Type B pancreatic cell (in vitro differentiated cells): ENCODE data around the gene RIC1. TPM values are rescaled to one million over a fixed set of nuclear protein-coding genes. Genes with fewer than 3 reads are reported as not detected.

Experiments used
- DNase-seq: peaks from one replicate; pipeline ENCODE4 v3.0.0; 2021; ENCODE audit warnings: mixed read lengths; ENCODE audit not compliant: unreplicated experiment; ENCODE audit errors: extremely low spot score
- H3K27ac Mint-ChIP-seq: 2 replicates; pipeline ENCODE4 v1.8.0; 2021; ENCODE audit warnings: mild to moderate bottlenecking, mixed read lengths
- H3K27me3 Mint-ChIP-seq: 2 replicates; pipeline ENCODE4 v1.8.0; 2021; ENCODE audit warnings: mixed read lengths
- H3K36me3 Mint-ChIP-seq: 2 replicates; pipeline ENCODE4 v1.8.0; 2021; ENCODE audit warnings: mixed read lengths
- H3K4me1 Mint-ChIP-seq: one replicate; pipeline ENCODE4 v1.8.0; 2021; ENCODE audit warnings: mixed read lengths; ENCODE audit not compliant: unreplicated experiment
- H3K4me3 Mint-ChIP-seq: 2 replicates; pipeline ENCODE4 v1.8.0; 2021; ENCODE audit warnings: mild to moderate bottlenecking, mixed read lengths
- H3K9me3 Mint-ChIP-seq: 2 replicates; pipeline ENCODE4 v1.8.0; 2021; ENCODE audit warnings: mixed read lengths
- total RNA-seq: library from RNA; stranded (reverse); gene quantifications from 2 replicates; pipeline ENCODE4 v1.2.1, GENCODE V29; 2021; ENCODE audit warnings: low replicate concordance
- TF ChIP-seq, protein P1 (sequence below): fragments of 200-600 bp; sonication (generic); conservative IDR thresholded peaks from 2 replicates; pipeline ENCODE4 v1.5.0; 2021; ENCODE audit warnings: antibody characterized with exemption, mild to moderate bottlenecking

RIC1 gene
- total RNA-seq, 1 donor from 2014 or later: 26.6 TPM

DNA sequence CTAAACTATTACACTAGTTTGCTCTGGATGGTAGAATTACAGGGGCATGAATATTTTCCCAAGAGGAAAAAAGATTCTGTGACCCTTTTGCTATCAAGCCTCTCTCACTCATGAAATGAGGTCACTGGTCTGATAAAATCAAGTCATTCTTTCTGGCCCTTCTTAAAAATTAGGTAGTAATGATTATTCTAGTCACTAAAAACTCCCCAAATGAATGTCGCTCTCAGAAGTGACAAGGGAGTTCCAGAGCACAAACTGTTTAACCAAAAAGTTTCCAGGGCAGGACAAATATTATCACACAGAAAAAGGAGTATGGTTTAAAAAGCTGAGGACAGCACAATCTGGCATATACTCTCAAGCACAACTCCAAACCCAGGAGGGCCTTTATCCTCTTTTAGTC lies 191.5 kb downstream of the RIC1 start:
- Mint-ChIP-seq H3K27me3 (no peaks in the 10 kb centered on the region), H3K4me1 (peaks cover 4% of the 10 kb centered on the region), H3K4me3 (no peak overlapping the region), H3K9me3 (peaks cover 5% of the 10 kb centered on the region), H3K27ac (no peak overlapping the region), H3K36me3 (peaks cover 19% of the 10 kb centered on the region)
- no peak for DNase-seq
- TF ChIP-seq, protein P1, sequence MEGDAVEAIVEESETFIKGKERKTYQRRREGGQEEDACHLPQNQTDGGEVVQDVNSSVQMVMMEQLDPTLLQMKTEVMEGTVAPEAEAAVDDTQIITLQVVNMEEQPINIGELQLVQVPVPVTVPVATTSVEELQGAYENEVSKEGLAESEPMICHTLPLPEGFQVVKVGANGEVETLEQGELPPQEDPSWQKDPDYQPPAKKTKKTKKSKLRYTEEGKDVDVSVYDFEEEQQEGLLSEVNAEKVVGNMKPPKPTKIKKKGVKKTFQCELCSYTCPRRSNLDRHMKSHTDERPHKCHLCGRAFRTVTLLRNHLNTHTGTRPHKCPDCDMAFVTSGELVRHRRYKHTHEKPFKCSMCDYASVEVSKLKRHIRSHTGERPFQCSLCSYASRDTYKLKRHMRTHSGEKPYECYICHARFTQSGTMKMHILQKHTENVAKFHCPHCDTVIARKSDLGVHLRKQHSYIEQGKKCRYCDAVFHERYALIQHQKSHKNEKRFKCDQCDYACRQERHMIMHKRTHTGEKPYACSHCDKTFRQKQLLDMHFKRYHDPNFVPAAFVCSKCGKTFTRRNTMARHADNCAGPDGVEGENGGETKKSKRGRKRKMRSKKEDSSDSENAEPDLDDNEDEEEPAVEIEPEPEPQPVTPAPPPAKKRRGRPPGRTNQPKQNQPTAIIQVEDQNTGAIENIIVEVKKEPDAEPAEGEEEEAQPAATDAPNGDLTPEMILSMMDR: no peak

DNA sequence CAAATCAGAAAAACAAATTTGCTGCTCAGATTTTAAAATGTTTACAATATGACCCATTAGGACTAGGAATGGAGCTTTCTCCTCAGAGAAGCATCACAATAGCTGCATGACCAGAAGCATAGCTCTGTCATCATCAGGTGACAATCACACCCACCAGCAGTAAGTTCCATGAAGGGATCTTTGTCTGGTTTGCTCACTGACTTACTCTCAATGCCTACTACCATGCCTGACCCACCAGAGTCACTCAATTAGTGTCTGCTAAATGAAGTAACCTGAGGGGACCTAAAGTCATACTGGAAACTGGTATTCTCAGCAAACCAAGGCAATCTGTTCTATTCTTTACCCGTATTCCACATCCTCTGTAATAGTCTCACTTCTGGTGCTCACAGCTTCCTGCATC lies 196.3 kb downstream of the RIC1 start:
- no peak overlapping the region for H3K27ac Mint-ChIP-seq
- H3K27me3 Mint-ChIP-seq: no peaks in the 10 kb centered on the region
- TF ChIP-seq, protein P1: no peak
- H3K4me3 Mint-ChIP-seq: no peak overlapping the region
- H3K4me1 Mint-ChIP-seq: no peaks in the 10 kb centered on the region
- peaks cover 7% of the 10 kb centered on the region for H3K36me3 Mint-ChIP-seq
- H3K9me3 Mint-ChIP-seq: no peaks in the 10 kb centered on the region
- no peak for DNase-seq

Other genes with a start within 250 kb of the RIC1 start
- gene PLGRKT, start 191.2 kb upstream of the RIC1 start, total RNA-seq: 25.6 and 25.9 TPM in 2 replicates
- gene CD274, start 178.6 kb upstream of the RIC1 start, total RNA-seq: 1.2 and 1.4 TPM in 2 replicates
- not detected in 2 replicates for gene PDCD1LG2, start 118.6 kb upstream of the RIC1 start, total RNA-seq
- gene ERMP1, start 204.0 kb downstream of the RIC1 start, total RNA-seq: 57.7 and 70.2 TPM in 2 replicates